IPS-15b (cell line): Measurements from ENCODE around the gene NIP7.

Source experiments
- H3K27me3 ChIP-seq: one replicate; pipeline ENCODE4 v1.6.1; 2013; ENCODE audit warnings: low read length; ENCODE audit not compliant: control insufficient read depth, insufficient read depth
- H3K36me3 ChIP-seq: one replicate; pipeline ENCODE4 v1.6.1; 2013; ENCODE audit warnings: low read length; ENCODE audit not compliant: control insufficient read depth, insufficient read depth
- H3K4me1 ChIP-seq: one replicate; pipeline ENCODE4 v1.6.1; 2013; ENCODE audit warnings: mild to moderate bottlenecking, low read length; ENCODE audit not compliant: control insufficient read depth, insufficient read depth
- H3K4me3 ChIP-seq: one replicate; pipeline ENCODE4 v1.5.1; 2013; ENCODE audit warnings: low read depth, low read length
- H3K9ac ChIP-seq: one replicate; pipeline ENCODE4 v1.6.1; 2013; ENCODE audit warnings: low read depth, mild to moderate bottlenecking, low read length
- H3K9me3 ChIP-seq: one replicate; pipeline ENCODE4 v1.6.1; 2013; ENCODE audit warnings: mild to moderate bottlenecking, low read length; ENCODE audit not compliant: control insufficient read depth, insufficient read depth

Gene NIP7

GRCh38 chr16:69319826-69320739 lies 19.5 kb upstream of the NIP7 start:
- H3K9ac ChIP-seq: no peak overlapping the region
- no peaks in the 10 kb centered on the region for H3K27me3 ChIP-seq
- no peak overlapping the region for H3K4me3 ChIP-seq
- H3K4me1 ChIP-seq: no peaks in the 10 kb centered on the region
- H3K36me3 ChIP-seq: peaks cover 77% of the 10 kb centered on the region
- H3K9me3 ChIP-seq: no peaks in the 10 kb centered on the region

- Histone ChIP-seq H3K4me3 (no peak overlapping the region), H3K4me1 (no peaks in the 10 kb centered on the region), H3K27me3 (no peaks in the 10 kb centered on the region), H3K9ac (no peak overlapping the region), H3K36me3 (peaks cover 76% of the 10 kb centered on the region), H3K9me3 (no peaks in the 10 kb centered on the region)
These were observed 18.9 kb upstream of the NIP7 start for GRCh38 chr16:69320740-69321073.

- Histone ChIP-seq H3K9me3 (no peaks in the 10 kb centered on the region), H3K36me3 (peaks cover 74% of the 10 kb centered on the region), H3K9ac (no peak overlapping the region), H3K27me3 (no peaks in the 10 kb centered on the region), H3K4me1 (no peaks in the 10 kb centered on the region), H3K4me3 (no peak overlapping the region)
These were observed 18.5 kb upstream of the NIP7 start for GRCh38 chr16:69321080-69321479.

- H3K4me3 ChIP-seq: no peak overlapping the region
- peaks cover 72% of the 10 kb centered on the region for H3K36me3 ChIP-seq
- H3K4me1 ChIP-seq: no peaks in the 10 kb centered on the region
- no peaks in the 10 kb centered on the region for H3K9me3 ChIP-seq
- no peak overlapping the region for H3K9ac ChIP-seq
- H3K27me3 ChIP-seq: no peaks in the 10 kb centered on the region
These were observed 17.2 kb upstream of the NIP7 start for GRCh38 chr16:69322343-69322742.

GRCh38 chr16:69323415-69323814 lies 16.2 kb upstream of the NIP7 start:
- Histone ChIP-seq H3K4me1 (peaks cover 3% of the 10 kb centered on the region), H3K9ac (no peak overlapping the region), H3K27me3 (no peaks in the 10 kb centered on the region), H3K4me3 (no peak overlapping the region), H3K36me3 (peaks cover 76% of the 10 kb centered on the region), H3K9me3 (no peaks in the 10 kb centered on the region)

GRCh38 chr16:69324013-69324531 lies 15.5 kb upstream of the NIP7 start:
- Histone ChIP-seq H3K36me3 (peaks cover 74% of the 10 kb centered on the region), H3K27me3 (no peaks in the 10 kb centered on the region), H3K9ac (no peak overlapping the region), H3K9me3 (no peaks in the 10 kb centered on the region), H3K4me3 (no peak overlapping the region), H3K4me1 (peaks cover 8% of the 10 kb centered on the region)

- Histone ChIP-seq H3K4me3 (no peak overlapping the region), H3K36me3 (peaks cover 69% of the 10 kb centered on the region), H3K9ac (no peak overlapping the region), H3K4me1 (peaks cover 11% of the 10 kb centered on the region), H3K27me3 (no peaks in the 10 kb centered on the region), H3K9me3 (no peaks in the 10 kb centered on the region)
These were observed 14.9 kb upstream of the NIP7 start for GRCh38 chr16:69324585-69325253.

GRCh38 chr16:69325784-69326171 lies 13.8 kb upstream of the NIP7 start:
- Histone ChIP-seq H3K4me3 (no peak overlapping the region), H3K9ac (no peak overlapping the region), H3K36me3 (peaks cover 59% of the 10 kb centered on the region), H3K9me3 (no peaks in the 10 kb centered on the region), H3K27me3 (no peaks in the 10 kb centered on the region), H3K4me1 (peaks cover 11% of the 10 kb centered on the region)

GRCh38 chr16:69326172-69326873 lies 13.2 kb upstream of the NIP7 start:
- H3K4me1 ChIP-seq: peaks cover 11% of the 10 kb centered on the region
- H3K36me3 ChIP-seq: peaks cover 53% of the 10 kb centered on the region
- no peaks in the 10 kb centered on the region for H3K9me3 ChIP-seq
- H3K9ac ChIP-seq: no peak overlapping the region
- no peaks in the 10 kb centered on the region for H3K27me3 ChIP-seq
- H3K4me3 ChIP-seq: no peak overlapping the region

GRCh38 chr16:69327585-69328310 lies 11.8 kb upstream of the NIP7 start:
- H3K36me3 ChIP-seq: peaks cover 48% of the 10 kb centered on the region
- no peaks in the 10 kb centered on the region for H3K27me3 ChIP-seq
- no peak overlapping the region for H3K9ac ChIP-seq
- no peaks in the 10 kb centered on the region for H3K9me3 ChIP-seq
- H3K4me1 ChIP-seq: peaks cover 11% of the 10 kb centered on the region
- H3K4me3 ChIP-seq: peak overlapping the region; percentile 13

- H3K4me1 ChIP-seq: peaks cover 11% of the 10 kb centered on the region
- H3K9ac ChIP-seq: peak overlapping the region; percentile 51
- no peaks in the 10 kb centered on the region for H3K9me3 ChIP-seq
- peak overlapping the region; percentile 82 for H3K4me3 ChIP-seq
- H3K27me3 ChIP-seq: no peaks in the 10 kb centered on the region
- H3K36me3 ChIP-seq: peaks cover 45% of the 10 kb centered on the region
These were observed 10.7 kb upstream of the NIP7 start for GRCh38 chr16:69328854-69329316.
